ENCODE data around the gene AHNAK.
"Not testable (repeated sequence)": the region's sequence is repeated elsewhere in the genome, so short reads cannot be mapped to it uniquely, and the experiment has no call there.

The AHNAK gene

GRCh38 chr11:62573592-62574362 lies 27.2 kb upstream of the AHNAK start, which contains the start of gene EEF1G:
Gene EEF1G, minus strand, starts transcription at chr11:62573891. Its CDS starts 49 bp downstream, at chr11:62573842.
- peak; percentile 100 for DNase-seq (ENCODE audit: low spot score)

- peak; percentile 30 for DNase-seq (ENCODE audit: low spot score)
Measured at GRCh38 chr11:62573006-62573591, 26.5 kb upstream of the AHNAK start.

- DNase-seq (ENCODE audit: low spot score) = no peak
Measured at GRCh38 chr11:62572431-62572830, 25.8 kb upstream of the AHNAK start.

GRCh38 chr11:62571493-62571892 lies 24.9 kb upstream of the AHNAK start:
- DNase-seq (ENCODE audit: low spot score) = not testable (repeated sequence)

- not testable (repeated sequence) for DNase-seq (ENCODE audit: low spot score)
Measured at GRCh38 chr11:62570903-62571302, 24.3 kb upstream of the AHNAK start.

- DNase-seq (ENCODE audit: low spot score) = no peak
Measured at GRCh38 chr11:62569611-62570010, 23.0 kb upstream of the AHNAK start.

- no peak for DNase-seq (ENCODE audit: low spot score)
Measured at GRCh38 chr11:62567018-62567633, 20.5 kb upstream of the AHNAK start.

- DNase-seq (ENCODE audit: low spot score) = no peak
Measured at GRCh38 chr11:62566247-62566646, 19.6 kb upstream of the AHNAK start.

GRCh38 chr11:62565100-62565802 lies 18.6 kb upstream of the AHNAK start:
- DNase-seq (ENCODE audit: low spot score) = no peak

- DNase-seq (ENCODE audit: low spot score) = not testable (repeated sequence)
Measured at GRCh38 chr11:62561677-62562230, 15.1 kb upstream of the AHNAK start.

- peak; percentile 94 for DNase-seq (ENCODE audit: low spot score)
Measured at GRCh38 chr11:62560566-62561103, 14.0 kb upstream of the AHNAK start.

GRCh38 chr11:62559626-62560025 lies 13.0 kb upstream of the AHNAK start:
- DNase-seq (ENCODE audit: low spot score) = not testable (repeated sequence)

- DNase-seq (ENCODE audit: low spot score) = no peak
Measured at GRCh38 chr11:62559204-62559603, 12.6 kb upstream of the AHNAK start.

- DNase-seq (ENCODE audit: low spot score) = no peak
Measured at GRCh38 chr11:62558669-62559068, 12.1 kb upstream of the AHNAK start.

- peak; percentile 60 for DNase-seq (ENCODE audit: low spot score)
Measured at GRCh38 chr11:62556875-62557631, 10.4 kb upstream of the AHNAK start.

- DNase-seq (ENCODE audit: low spot score) = peak; percentile 97
Measured at GRCh38 chr11:62556108-62556874, 9.7 kb upstream of the AHNAK start.

- DNase-seq (ENCODE audit: low spot score) = no peak
Measured at GRCh38 chr11:62555464-62556107, 9.0 kb upstream of the AHNAK start.

- no peak for DNase-seq (ENCODE audit: low spot score)
Measured at GRCh38 chr11:62554387-62555167, 8.0 kb upstream of the AHNAK start.

- peak; percentile 87 for DNase-seq (ENCODE audit: low spot score)
Measured at GRCh38 chr11:62553839-62554361, 7.3 kb upstream of the AHNAK start.
